ENCODE data around the gene KIF22.
"Not testable (repeated sequence)": the region's sequence is repeated elsewhere in the genome, so short reads cannot be mapped to it uniquely, and the experiment has no call there.

KIF22 gene

DNA sequence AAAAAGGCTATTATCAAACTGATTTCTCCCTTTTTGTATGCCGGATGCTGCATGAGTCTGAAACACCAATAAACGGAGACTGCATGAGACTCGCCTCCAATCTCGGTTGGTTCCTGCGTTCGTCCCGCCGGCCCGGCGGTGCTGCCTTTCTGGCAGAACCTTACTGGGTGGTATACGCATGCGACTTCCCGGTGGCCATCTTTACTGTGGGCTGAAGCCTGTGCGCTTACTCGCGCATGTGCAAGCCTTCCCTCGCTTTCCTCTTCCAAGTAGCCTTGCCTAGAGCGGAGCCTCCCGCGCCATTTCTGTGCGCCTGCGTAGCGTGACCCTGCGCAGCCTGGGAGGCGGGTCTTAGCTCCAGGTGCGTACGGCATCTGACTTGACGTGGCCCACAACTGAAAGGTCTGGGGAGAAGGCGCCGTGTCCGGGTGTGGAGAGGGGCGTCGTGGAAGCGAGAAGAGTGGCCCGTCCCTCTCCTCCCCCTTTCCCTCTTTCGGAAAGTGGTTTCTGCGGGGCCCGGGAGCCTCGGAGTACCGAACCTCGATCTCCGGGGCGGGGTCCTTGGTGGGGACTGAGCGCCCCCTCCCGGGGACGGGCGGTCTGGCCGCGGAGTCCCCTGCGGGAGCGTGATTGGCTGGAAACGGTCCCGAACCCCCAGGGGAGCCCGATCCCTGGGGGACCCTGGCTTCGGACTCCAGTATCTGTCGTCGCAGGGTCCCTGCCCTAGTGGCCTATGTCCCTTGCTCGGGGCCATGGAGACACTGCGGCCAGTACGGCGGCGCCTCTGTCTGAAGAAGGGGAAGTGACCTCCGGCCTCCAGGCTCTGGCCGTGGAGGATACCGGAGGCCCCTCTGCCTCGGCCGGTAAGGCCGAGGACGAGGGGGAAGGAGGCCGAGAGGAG is 25.5 kb downstream of the KIF22 start, which contains the start of gene PAGR1:
Gene PAGR1, plus strand, starts transcription at position 360 of the 901 bp plus-strand sequence. Its CDS starts 374 bp downstream, at position 734.
- DNase-seq, result peak; percentile 99

DNA sequence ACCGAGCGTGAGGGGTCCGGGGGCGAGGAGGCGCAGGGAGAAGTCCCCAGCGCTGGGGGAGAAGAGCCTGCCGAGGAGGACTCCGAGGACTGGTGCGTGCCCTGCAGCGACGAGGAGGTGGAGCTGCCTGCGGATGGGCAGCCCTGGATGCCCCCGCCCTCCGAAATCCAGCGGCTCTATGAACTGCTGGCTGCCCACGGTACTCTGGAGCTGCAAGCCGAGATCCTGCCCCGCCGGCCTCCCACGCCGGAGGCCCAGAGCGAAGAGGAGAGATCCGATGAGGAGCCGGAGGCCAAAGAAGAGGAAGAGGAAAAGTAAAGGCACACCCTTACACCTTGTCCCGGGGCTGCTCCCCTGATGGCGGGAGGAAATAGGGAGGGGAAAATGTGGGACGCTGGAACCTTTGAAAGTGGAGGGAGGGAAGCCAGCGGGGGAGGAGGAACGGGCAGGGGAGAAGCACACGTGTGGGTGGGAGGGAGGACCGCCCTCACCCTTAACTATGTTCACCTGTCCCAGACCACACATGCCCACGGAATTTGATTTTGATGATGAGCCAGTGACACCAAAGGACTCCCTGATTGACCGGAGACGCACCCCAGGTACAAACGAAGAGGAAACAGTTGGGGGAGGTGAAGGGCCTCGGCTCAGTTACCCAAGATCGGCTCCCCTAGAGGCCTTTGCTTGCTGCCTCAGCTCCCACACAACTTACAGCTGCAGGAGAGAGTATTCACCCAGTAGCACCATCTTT is 26.3 kb downstream of the KIF22 start:
- peak; percentile 73 for DNase-seq

DNA sequence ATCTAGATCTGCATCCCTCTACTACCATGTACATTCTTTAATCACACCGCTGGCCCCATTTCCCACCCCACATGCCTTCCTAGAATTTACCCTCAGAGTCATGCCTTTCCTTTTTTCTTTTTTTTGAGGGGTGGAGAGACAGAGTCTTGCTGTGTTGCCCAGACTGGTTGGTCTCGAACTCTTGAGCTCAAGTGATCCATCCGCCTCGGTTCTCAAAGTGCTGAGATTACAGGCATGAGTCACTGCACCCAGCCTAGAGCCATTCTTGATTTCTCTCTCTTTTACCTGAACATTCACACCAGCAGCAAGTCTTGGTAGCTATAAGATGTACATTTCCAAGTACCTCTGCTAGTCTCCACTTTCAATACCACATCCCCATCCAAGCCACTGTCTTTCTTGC is 27.5 kb downstream of the KIF22 start:
- DNase-seq, result no peak

DNA sequence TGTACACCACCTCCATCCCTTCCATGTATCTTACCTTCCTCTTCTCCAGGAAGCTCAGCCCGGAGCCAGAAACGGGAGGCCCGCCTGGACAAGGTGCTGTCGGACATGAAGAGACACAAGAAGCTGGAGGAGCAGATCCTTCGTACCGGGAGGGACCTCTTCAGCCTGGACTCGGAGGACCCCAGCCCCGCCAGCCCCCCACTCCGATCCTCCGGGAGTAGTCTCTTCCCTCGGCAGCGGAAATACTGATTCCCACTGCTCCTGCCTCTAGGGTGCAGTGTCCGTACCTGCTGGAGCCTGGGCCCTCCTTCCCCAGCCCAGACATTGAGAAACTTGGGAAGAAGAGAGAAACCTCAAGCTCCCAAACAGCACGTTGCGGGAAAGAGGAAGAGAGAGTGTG is 29.0 kb downstream of the KIF22 start:
- no peak for DNase-seq

DNA sequence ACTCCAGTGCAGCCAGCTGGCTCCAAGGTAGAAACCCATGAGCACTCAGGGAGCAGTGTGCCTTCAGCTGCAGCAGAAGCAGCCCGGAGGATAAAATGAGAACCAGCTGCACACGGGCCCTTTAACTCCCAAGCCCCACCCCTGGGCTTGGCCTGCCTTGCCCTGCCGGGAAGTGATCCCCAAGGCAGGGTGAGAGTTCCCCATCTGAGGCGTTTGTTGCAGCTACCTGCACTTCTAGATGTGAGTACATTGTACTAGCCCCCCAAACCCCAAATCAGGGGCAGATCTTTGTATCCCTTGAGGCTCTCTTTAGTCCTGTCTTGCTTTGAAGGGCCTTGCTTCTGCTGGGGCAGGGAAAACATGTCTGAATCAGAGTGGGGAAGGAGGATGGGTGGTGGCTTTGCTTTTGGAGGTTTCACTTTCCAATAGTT is 29.7 kb downstream of the KIF22 start, which contains the start of gene MVP:
Gene MVP, plus strand, starts transcription at position 192 of the 431 bp plus-strand sequence. CDS start 10,088 bp downstream, outside the sequence.
- peak; percentile 82 for DNase-seq

DNA sequence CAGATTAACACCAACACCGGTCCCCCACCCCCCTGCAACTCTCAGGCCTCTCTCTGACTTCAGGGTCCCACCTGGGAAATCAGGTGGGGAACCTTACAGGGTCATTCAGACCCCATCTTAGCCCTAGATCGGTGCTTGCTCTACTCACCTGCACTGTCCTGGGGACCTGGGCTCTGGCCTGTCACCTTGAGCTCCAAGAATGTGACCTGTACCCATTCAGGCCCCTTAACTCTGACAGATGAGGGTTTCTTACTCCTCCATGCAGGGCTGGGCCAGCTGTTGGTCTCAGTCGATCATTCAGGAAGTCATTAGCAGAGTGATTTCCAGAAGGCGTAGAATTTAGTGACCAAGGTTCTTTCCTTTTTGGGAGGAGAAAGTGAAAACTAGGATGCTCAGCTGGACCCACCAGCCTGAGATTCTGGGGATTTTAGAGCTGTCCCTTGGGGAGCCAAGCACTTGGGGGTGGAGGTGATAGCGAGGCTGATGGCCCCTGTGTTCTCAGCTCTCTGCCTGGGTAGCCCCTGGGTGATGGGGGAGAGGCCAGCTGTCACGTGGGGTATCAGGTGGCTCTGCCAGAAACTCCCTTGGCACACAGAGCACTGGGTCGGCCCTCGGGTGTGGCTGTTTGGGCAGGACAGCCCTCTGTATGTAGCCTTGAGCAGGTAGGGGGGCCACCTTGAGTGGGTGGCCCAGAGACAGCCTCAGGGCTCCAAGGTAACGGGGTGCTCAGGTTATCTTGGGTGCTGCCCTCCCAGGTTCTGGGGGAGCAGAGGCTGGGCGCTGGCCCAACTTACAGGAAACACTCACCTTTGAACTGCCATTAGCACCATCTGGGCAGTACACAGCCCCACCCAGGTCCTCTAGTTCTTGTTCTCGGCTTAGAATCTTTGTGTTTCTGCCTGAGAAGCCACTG is 30.4 kb downstream of the KIF22 start:
- no peak for DNase-seq

DNA sequence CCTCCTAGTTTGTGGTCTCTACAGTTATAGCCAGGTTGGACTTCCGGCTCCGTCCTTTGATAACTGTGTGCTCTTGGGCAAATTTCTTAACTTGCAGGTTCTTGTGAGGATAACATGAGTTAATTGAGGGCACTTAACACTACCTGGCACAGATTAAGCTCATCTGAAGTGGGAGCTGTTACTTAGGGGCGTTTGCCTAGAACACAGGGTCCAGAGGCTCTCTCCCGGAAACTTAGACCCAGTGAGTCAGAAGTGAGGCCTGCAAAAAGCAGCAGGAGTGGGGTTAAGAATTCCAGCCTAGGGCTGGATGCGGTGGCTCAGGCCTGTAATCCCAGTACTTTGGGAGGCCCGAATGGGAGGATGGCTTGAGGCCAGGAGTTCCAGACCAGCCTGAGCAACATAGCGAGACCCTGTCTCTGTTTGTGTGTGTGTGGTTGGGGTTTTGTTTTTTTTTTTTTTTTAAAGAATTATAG is 31.1 kb downstream of the KIF22 start:
- DNase-seq, result no peak

DNA sequence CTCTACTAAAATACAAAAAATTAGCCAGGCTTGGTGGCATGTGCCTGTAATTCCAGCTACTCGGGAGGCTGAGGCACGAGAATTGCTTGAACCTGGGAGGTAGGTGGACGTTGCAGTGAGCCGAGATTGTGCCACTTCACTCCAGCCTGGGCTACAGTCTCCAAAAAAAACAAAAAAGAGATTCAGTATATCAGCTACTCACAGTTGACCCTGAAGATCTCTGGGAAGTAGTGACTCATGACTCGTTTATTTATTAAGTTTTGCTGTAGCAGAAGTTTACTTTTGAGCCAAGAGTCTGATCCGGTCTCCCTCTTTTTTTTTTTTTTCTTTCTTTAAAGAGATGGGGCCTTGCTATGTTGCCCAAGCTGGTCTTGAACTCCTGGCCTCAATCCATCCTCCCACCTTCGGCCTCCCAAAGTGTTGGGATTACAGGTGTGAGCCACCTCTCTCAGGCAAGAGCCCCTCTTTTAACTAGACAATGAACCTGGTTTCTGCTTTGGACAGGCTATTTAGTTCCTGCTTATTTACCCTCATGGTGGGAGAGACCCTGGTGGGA is 34.1 kb downstream of the KIF22 start:
- DNase-seq, result no peak

DNA sequence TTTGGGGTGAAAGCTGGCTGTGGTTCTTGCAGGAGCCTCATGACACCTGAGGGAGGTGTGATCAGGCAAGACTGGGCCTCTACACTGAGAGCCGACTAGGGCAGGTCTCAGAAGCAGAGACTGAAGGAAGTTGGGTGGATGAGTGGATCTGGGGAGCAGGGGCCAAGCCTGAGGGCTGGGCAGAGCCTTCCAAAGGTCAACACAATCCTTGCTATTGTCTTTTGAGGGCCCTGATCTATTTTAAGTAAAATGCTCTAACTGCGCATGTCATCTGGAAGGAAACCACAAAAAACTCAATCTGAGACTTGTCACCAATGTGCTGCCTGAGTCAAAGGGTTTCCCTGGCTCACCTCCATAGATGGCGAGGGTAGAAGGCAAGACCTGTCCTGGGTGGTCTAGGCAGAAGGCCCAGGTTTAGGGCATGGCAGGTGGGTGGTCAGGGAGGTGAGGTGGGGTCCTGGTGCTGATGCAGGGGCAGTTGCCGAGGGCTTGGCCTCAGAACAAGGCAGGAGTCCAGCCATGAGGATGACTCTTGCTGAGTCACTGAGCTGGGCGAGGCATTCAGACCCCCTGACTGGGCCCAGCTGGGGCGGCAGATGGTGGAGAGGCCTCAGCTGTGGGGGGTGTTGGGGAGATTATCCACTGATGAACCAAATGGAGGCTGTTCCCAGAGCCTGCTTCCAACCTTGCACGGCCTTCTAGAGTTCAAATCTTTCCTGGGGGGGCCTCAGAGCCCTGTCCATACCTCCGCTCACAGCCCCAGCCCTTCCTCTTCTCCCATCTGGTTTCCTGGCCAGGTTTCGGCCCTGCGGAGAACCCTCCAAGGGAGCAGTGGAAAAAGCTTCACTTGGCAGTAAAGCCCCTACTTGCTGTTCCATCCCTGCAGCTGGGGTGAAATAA is 34.8 kb downstream of the KIF22 start:
- DNase-seq, result peak; percentile 67

DNA sequence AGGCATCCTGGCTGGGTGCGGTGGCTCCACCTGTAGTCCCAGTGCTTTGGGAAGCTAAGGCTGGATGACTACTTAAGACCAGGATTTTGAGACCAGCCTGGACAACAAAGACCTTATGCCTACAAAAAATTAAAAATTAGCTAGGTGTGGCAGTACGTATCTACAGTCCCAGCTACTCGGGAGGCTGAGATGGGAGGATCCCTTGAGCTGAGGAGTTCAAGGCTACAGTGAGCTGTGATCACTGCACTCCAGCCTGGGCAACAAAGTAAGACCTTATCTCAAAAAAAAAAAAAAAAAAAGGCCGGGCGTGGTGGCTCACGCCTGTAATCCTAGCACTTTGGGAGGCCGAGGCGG is 35.8 kb downstream of the KIF22 start:
- no peak for DNase-seq

DNA sequence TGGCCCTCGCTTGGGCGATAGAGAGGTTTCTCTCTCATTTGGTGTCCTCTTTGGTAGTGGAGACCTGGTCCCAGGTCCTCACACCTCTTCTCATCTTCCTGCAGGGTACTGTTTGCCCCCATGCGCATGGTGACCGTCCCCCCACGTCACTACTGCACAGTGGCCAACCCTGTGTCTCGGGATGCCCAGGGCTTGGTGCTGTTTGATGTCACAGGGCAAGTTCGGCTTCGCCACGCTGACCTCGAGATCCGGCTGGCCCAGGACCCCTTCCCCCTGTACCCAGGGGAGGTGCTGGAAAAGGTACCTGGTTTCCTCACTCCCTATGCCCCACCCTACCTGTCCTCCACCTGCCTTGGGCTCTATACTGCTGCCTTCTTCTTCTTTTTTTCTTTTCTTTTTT is 40.2 kb downstream of the KIF22 start:
- no peak for DNase-seq

DNA sequence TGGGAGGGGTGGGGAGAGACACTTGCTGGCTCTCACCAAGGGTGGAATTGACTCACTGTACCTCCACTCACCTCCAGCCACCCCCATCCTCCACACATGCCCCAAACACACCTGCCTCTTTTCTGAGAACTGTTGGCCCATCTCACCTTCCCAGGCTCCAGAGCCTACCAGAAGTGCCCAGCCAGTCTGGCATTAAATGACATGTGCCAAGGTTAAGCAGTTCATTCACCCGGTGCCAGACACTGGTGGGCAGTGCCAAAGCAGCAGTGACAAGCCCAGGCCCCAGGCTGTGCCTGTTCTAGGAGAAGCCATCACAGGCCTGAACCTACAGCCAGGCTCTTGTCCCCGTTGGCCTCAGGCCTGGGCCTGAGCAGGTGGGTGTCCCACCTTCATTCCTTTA is 40.9 kb downstream of the KIF22 start:
- no peak for DNase-seq

DNA sequence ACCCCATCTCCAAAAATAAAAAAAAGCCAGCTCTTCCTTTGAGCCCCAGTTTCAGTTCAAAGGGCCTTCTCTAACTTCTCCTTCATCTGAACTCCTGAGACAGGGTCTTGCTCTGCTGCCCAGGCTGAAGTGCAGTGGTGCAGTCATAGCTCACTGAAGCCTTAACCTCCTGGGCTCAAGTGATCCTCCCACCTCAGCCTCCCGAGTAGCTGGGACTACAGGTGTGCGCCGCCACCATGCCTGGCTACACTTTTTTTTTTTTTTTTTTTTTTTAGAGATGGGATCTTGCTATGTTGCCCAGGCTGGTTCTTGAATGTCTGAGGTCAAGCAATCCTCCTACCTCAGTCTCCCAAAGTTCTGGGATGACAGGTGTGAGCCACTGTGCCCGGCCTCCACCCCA is 42.7 kb downstream of the KIF22 start:
- not testable (repeated sequence) for DNase-seq

DNA sequence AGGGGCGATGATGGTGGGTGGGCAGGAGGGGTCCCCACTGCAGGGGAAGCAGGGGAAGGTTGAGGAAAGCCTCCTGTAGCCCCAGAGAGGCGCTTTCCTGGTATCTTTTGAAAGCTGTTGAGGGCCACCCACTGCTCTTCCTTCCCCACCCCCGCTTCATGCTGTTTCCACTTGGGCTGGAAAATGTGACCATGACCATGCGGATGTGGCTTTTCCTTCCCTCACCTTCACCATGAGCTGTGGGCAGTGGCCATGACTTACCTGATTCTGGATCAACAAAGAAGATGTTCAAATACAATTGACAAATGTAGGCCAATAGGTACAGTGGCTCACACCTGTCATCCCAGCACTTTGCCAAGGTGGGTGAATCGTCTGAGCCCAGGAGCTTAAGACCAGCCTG is 43.5 kb downstream of the KIF22 start:
- DNase-seq, result no peak

DNA sequence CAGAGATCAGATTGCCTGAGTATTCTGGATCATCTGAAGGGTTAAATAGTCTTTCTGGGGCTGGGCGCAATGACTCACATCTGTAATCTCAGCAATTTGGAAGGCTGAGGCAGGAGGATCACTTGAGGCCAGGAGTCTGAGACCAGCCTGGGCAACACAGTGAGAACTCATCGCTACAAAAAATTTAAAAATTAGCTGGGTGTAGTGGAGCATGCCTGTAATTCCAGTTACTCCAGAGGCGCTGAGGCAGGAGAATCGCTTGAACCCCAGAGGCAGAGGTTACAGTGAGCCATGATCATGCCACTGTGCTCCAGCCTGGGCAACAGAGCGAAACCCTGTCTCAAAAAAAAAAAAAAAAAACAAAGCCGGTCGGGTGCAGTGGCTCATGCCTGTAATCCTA is 45.4 kb downstream of the KIF22 start:
- no peak for DNase-seq

DNA sequence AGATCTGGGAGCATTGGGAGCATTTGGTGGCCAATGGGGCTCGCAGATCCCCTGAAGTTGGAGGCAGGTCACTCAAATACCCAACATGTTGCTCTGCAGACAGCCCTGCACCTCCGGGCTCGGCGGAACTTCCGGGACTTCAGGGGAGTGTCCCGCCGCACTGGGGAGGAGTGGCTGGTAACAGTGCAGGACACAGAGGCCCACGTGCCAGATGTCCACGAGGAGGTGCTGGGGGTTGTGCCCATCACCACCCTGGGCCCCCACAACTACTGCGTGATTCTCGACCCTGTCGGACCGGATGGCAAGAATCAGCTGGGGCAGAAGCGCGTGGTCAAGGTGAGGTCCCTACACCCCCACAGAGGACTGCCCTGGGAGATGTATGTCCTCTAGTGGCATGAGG is 46.1 kb downstream of the KIF22 start:
- DNase-seq, result no peak

DNA sequence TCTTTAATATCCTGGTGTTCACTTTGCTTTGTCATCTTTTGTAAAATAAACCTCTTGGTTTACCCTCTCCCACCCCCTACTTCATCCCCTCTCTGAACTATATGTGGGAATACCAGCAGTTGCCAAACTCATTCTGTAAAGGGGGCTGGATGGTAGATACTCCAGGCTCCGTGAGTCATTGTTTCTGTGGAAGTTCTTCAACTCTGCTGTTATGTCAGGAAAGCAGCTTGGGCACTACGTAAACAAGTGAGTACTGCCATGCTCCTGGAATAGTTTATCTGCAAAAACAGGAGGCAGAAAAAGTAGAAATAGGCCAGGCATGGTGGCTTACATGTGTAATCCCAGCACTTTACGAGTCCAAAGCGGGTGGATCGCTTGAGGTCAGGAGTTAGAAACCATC is 47.3 kb downstream of the KIF22 start:
- DNase-seq, result no peak

DNA sequence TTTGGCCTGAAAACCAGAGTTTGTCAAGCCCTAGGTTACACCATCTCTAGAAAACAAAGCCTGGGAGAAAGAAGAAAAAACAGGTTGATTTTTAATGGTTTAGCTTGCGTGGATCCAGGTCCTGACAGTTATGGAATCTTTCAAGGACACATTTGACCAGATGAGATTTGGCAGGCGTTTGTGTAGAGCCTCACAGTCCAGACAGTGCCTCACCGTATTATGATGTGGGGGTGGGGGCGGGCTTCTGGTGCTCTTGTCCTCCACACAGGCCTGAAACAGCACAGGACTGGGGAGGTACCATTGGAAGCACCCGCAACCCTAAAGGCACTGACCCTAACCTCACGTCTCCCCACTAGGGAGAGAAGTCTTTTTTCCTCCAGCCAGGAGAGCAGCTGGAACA is 49.3 kb downstream of the KIF22 start:
- no peak for DNase-seq

DNA sequence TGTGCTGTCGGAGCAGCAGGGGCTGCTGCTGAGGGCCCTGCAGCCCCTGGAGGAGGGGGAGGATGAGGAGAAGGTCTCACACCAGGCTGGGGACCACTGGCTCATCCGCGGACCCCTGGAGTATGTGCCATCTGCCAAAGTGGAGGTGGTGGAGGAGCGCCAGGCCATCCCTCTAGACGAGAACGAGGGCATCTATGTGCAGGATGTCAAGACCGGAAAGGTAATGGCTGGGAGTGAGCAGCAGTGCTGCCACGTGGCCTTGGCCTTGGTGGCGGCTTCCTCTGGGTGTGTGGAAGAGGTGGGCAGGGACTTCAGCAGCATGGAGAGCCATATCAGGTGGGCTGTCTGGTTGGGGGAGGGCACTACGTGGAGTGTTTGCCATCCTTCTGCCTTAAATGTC is 49.7 kb downstream of the KIF22 start:
- DNase-seq, result no peak

DNA sequence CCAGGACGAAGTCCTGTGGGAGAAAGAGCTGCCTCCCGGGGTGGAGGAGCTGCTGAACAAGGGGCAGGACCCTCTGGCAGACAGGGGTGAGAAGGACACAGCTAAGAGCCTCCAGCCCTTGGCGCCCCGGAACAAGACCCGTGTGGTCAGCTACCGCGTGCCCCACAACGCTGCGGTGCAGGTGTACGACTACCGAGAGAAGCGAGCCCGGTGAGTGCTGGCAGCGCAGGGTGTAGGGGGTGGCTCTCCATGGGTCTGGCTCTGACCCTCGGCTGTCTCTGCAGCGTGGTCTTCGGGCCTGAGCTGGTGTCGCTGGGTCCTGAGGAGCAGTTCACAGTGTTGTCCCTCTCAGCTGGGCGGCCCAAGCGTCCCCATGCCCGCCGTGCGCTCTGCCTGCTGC is 51.1 kb downstream of the KIF22 start:
- DNase-seq, result no peak

DNA sequence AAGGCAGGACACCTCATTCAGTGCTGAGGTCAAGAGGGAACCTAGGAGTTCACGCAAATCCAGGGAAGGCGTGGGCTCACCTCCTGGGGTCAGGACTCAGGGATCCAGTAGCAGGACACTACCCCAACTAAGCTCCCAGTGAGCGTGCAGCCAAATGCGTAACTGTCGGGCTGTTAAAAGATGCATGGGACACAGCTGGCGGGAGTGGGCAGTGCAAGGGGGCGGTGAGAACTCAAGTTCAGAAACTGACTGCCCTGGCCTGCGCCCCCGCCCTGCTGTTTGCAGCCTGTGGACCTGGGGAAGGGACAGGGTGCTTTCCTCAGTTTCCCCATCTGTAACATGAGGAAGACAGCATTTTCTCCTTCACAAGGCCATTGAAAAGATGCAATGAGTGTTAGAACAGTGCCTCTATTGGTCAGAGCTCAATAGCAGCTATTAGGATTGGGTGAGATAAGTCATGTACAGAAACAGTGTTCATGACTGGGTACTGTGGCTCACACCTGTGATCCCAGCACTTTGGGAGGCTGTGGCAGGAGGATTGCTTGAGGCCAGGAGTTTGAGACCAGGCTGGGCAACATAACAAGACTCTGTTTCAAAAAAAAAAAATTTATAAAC is 52.3 kb downstream of the KIF22 start:
- DNase-seq, result no peak
